K562 (cell line): ENCODE measurements around the gene HNRNPF. TPM values are rescaled to one million over a fixed set of nuclear protein-coding genes. Genes with fewer than 3 reads are reported as not detected.
"Not testable (repeated sequence)": the region's sequence is repeated elsewhere in the genome, so short reads cannot be mapped to it uniquely, and the experiment has no call there.

Experiments
- ATAC-seq: fragments of 200-7000 bp; cut with Tn5 transposase; 3 replicates; pipeline ENCODE4 v1.9.1; 2020; ENCODE audit warnings: moderate library complexity
- BruUV-seq: library from RNA; stranded (reverse); fragments of 400-500 nt; replicated peaks from 2 replicates; lab custom pipeline; 2021; lab: Mats Ljungman, UMichigan
- CTCF ChIA-PET: fragments of 300-600 bp; formaldehyde crosslinking; extraction: SDS; loops from one replicate; lab custom pipeline; 2021; ENCODE audit warnings: low intra/inter-chr PET ratio; lab: Yijun Ruan, JAX
- POLR2A ChIA-PET: fragments of 300-600, 350-650 bp; sonication (Branson Sonifier 250); formaldehyde crosslinking; extraction: SDS; loops from one replicate; lab custom pipeline; 2021; ENCODE audit warnings: antibody characterized with exemption, inconsistent platforms; lab: Yijun Ruan, JAX
- DNase-seq, 4 experiments: peaks; one replicate each; pipeline versions ENCODE4 v3.0.0 to v3.0.0-alpha.2; 2011 to 2018; ENCODE audit warnings: low spot score in 3 of 4, mixed read lengths in 3 of 4; ENCODE audit errors: extremely low read depth in 1 of 4
- FAIRE-seq: peaks from 2 replicates; lab custom pipeline; 2011; peaks lifted over from hg19 to GRCh38; lab: Jason Lieb, UNC
- H2AFZ ChIP-seq: 2 replicates; pipeline ENCODE4 v1.6.0; 2011; ENCODE audit warnings: low read depth, low read length, control low read depth, inconsistent platforms
- H3K27ac ChIP-seq: fragments of 200-600 bp; 3 replicates; pipeline ENCODE4 v1.8.0; 2011; ENCODE audit warnings: low read depth, mild to moderate bottlenecking, control low read depth, inconsistent platforms, low read length, moderate library complexity, mixed read lengths; ENCODE audit errors: extremely low read depth
- H3K27me3 ChIP-seq, 2 experiments: fragments of 300-600 bp in 1 of 2; 2 replicates in 1 of 2; 3 replicates in 1 of 2; pipeline versions ENCODE4 v1.6.0 to v1.8.0; 2011; ENCODE audit warnings: inconsistent platforms in 2 of 2, low read length in 2 of 2, mild to moderate bottlenecking in 1 of 2, mixed read lengths in 1 of 2, moderate library complexity in 1 of 2; ENCODE audit not compliant: control insufficient read depth in 2 of 2, insufficient read depth in 2 of 2
- H3K36me3 ChIP-seq: fragments of 300-600 bp; 3 replicates; pipeline ENCODE4 v1.8.0; 2011; ENCODE audit warnings: mild to moderate bottlenecking, low read length, inconsistent platforms; ENCODE audit not compliant: control insufficient read depth, insufficient read depth
- H3K4me1 ChIP-seq, 2 experiments: fragments of 200-600 bp in 1 of 2; replicated peaks in 1 of 2; 2 replicates in 1 of 2; 3 replicates in 1 of 2; pipeline versions ENCODE4 v1.5.1 to v1.8.0; 2011; ENCODE audit warnings: inconsistent platforms in 2 of 2, low read length in 2 of 2, mild to moderate bottlenecking in 1 of 2, mixed read lengths in 1 of 2, moderate library complexity in 1 of 2; ENCODE audit not compliant: control insufficient read depth in 2 of 2, insufficient read depth in 2 of 2
- H3K4me2 ChIP-seq: 2 replicates; pipeline ENCODE4 v1.6.1; 2011; ENCODE audit warnings: low read length, control low read depth, inconsistent platforms, mixed read lengths; ENCODE audit not compliant: insufficient read depth
- H3K4me3 ChIP-seq: fragments of 200-600 bp; sonication (generic), shearing (Covaris generic); 2 replicates; pipeline ENCODE4 v1.5.1; 2016; ENCODE audit warnings: control low read depth, inconsistent platforms
- H3K79me2 ChIP-seq: fragments of 200-600 bp; 3 replicates; pipeline ENCODE4 v1.8.0; 2011; ENCODE audit warnings: low read length, inconsistent platforms; ENCODE audit not compliant: control insufficient read depth, insufficient read depth
- H3K9ac ChIP-seq, 2 experiments: 2 replicates each; pipeline versions ENCODE4 v1.6.0 to v1.6.1; 2011; ENCODE audit warnings: low read depth in 2 of 2, low read length in 2 of 2, control low read depth in 1 of 2, inconsistent platforms in 1 of 2, mild to moderate bottlenecking in 1 of 2, mixed read lengths in 1 of 2; ENCODE audit not compliant: insufficient read depth in 1 of 2
- H3K9me1 ChIP-seq: one replicate; pipeline ENCODE4 v1.6.0; 2011; ENCODE audit warnings: inconsistent platforms, mild to moderate bottlenecking, low read length, moderate library complexity; ENCODE audit not compliant: control insufficient read depth, insufficient read depth
- H3K9me3 ChIP-seq: replicated peaks from 2 replicates; pipeline ENCODE4 v1.5.1; 2011; ENCODE audit warnings: low read depth, low read length, inconsistent platforms; ENCODE audit not compliant: control insufficient read depth, insufficient read depth
- H4K20me1 ChIP-seq: replicated peaks from 2 replicates; pipeline ENCODE4 v1.6.1; 2011; ENCODE audit warnings: low read length, inconsistent platforms, mixed read lengths; ENCODE audit not compliant: control insufficient read depth, insufficient read depth
- MEIS2 ChIP-seq: fragments of 450-650 bp; IDR thresholded peaks from 2 replicates; pipeline ENCODE4 v1.6.1; 2014; ENCODE audit warnings: mild to moderate bottlenecking; ENCODE audit not compliant: partially characterized antibody
- PML ChIP-seq: IDR thresholded peaks from 2 replicates; pipeline ENCODE4 v1.6.1; 2012; ENCODE audit warnings: low read length, inconsistent platforms
- POLR3G ChIP-seq: IDR thresholded peaks from 2 replicates; pipeline ENCODE4 v1.6.1; 2011; ENCODE audit not compliant: insufficient read length, insufficient replicate concordance; ENCODE audit errors: extremely low read depth
- PTRF ChIP-seq: fragments of 450-650 bp; IDR thresholded peaks from 2 replicates; pipeline ENCODE4 v1.6.1; 2016; ENCODE audit warnings: mild to moderate bottlenecking, missing genetic modification characterization, missing compliant biosample characterization
- TBL1XR1 ChIP-seq, 2 experiments: IDR thresholded peaks; 2 replicates each; pipeline ENCODE4 v1.6.1; 2012; ENCODE audit warnings: improper control_type of control experiment in 2 of 2, low read length in 2 of 2, mild to moderate bottlenecking in 1 of 2
- TCF7L2 ChIP-seq: fragments of 150-350 bp; IDR thresholded peaks from 2 replicates; pipeline ENCODE4 v1.6.1; 2016; ENCODE audit warnings: low read depth, mild to moderate bottlenecking, low read length, moderate library complexity
- WHSC1 ChIP-seq: IDR thresholded peaks from one replicate; pipeline ENCODE4 v1.6.1; 2012; ENCODE audit warnings: low read length, control low read depth, inconsistent platforms
- ZC3H8 ChIP-seq: fragments of 450-650 bp; IDR thresholded peaks from 2 replicates; pipeline ENCODE4 v1.6.1; 2017
- ZNF785 ChIP-seq: fragments of 250-450 bp; sonication (Bioruptor Pico); IDR thresholded peaks from 2 replicates; pipeline ENCODE4 v1.4.0; 2020; ENCODE audit warnings: mild to moderate bottlenecking
- WGBS: fragments of 100-300 bp; shearing (Covaris generic); methylation state at CpG from one replicate; pipeline ENCODE4 v1.1.6; 2016; ENCODE audit warnings: low coverage, mixed read lengths; ENCODE audit not compliant: insufficient coverage; ENCODE audit errors: missing lambda C conversion rate; 5-methylcytosine and 5-hydroxymethylcytosine counted together
- in situ Hi-C: fragments of 300-500 bp; cut with MboI; formaldehyde crosslinking; loops from 4 replicates; pipeline ENCODE4 v1.15.0; 2018; ENCODE audit warnings: inconsistent platforms, mixed read lengths
- intact Hi-C: fragments of 100-400 bp; cut with micrococcal nuclease; formaldehyde crosslinking; loops from 2 replicates; pipeline ENCODE4 v1.14.2; 2022
- polyA plus RNA-seq, 8 experiments: library from polyadenylated mRNA; depleted of rRNA in 4 of 8; stranded (reverse) in 5 of 8; unstranded in 3 of 8; fragments of >200 nt; fragmentation: Nextera tagmentation in 2 of 8; fragmentation: Illumina TruSeq in 1 of 8; extraction: Ambion mirVana in 2 of 8; extraction: Trizol in 1 of 8; gene quantifications; 2 replicates each; pipeline versions ENCODE4 v1.2.1 to v1.2.3, GENCODE V29; 2011 to 2014; ENCODE audit warnings: inconsistent platforms in 1 of 8, missing spikeins in 1 of 8
- total RNA-seq, 7 experiments: library from RNA; depleted of rRNA in 6 of 7; stranded (reverse); fragments of >200 nt in 6 of 7; fragmentation: Illumina TruSeq in 2 of 7; extraction: Trizol in 2 of 7; gene quantifications; 2 replicates each; pipeline versions ENCODE4 v1.2.1 to v1.2.3, GENCODE V29; 2011 to 2021; ENCODE audit warnings: low replicate concordance in 1 of 7
- TF ChIP-seq, protein P1 (sequence below): IDR thresholded peaks from 2 replicates; pipeline ENCODE4 v1.6.1; 2016; ENCODE audit warnings: missing genetic modification characterization, missing compliant biosample characterization

Gene HNRNPF
- total and polyA plus RNA-seq, 9 of the 15 experiments (the other 6 are each of a cell fraction or from before 2014, with no cell fraction given) = 192 to 489 (median 416) TPM

- peaks cover 54 to 80% of the 10 kb centered on the region in 2 experiments for H3K27me3 ChIP-seq
- CTCF ChIA-PET = no interaction called here
- TF ChIP-seq PML = no peak
- TF ChIP-seq ZNF785 (CRISPR knock-in tag) = no peak
- no peak for TF ChIP-seq WHSC1
- TF ChIP-seq MEIS2 = no peak
- TF ChIP-seq, protein P1, sequence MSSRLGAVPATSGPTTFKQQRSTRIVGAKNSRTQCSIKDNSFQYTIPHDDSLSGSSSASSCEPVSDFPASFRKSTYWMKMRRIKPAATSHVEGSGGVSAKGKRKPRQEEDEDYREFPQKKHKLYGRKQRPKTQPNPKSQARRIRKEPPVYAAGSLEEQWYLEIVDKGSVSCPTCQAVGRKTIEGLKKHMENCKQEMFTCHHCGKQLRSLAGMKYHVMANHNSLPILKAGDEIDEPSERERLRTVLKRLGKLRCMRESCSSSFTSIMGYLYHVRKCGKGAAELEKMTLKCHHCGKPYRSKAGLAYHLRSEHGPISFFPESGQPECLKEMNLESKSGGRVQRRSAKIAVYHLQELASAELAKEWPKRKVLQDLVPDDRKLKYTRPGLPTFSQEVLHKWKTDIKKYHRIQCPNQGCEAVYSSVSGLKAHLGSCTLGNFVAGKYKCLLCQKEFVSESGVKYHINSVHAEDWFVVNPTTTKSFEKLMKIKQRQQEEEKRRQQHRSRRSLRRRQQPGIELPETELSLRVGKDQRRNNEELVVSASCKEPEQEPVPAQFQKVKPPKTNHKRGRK (tag) = no peak
- no peak for TF ChIP-seq ZC3H8
- no peak for TF ChIP-seq POLR3G
- TF ChIP-seq TCF7L2 = no peak
- TF ChIP-seq TBL1XR1 (IDR thresholded peaks at IDR 0.05; ENCODE audit: low read length in 2 of 2) = no peak
- no peak for TF ChIP-seq PTRF (tag)
- TF ChIP-seq, all 486 proteins: peak for 0
- H3K4me3 ChIP-seq = no peak overlapping the region
- POLR2A ChIA-PET = interaction anchor here (1.0 kb wide), 1 partner anchor 24 kb away, joined by 3 read pairs; no protein-coding TSS in a partner anchor
- WGBS = 8% methylated on average over 12 of the region's 12 CpGs
- no peak for FAIRE-seq
- H3K4me1 ChIP-seq = peaks cover 5 to 16% of the 10 kb centered on the region in 2 experiments; a peak in 2 of 5 replicates
- H3K79me2 ChIP-seq = no peaks in the 10 kb centered on the region
- no peak overlapping the region for H2AFZ ChIP-seq
- H3K4me2 ChIP-seq = no peak overlapping the region
- H4K20me1 ChIP-seq = no peaks in the 10 kb centered on the region
- H3K9me3 ChIP-seq = no peaks in the 10 kb centered on the region
- H3K9ac ChIP-seq = no peak overlapping the region; a peak in 1 of 4 replicates
- intact Hi-C loops = no loop called here
- DNase-seq = no peak
- H3K9me1 ChIP-seq = no peaks in the 10 kb centered on the region
- H3K36me3 ChIP-seq = no peaks in the 10 kb centered on the region
- in situ Hi-C loops = no loop called here
- no peak overlapping the region for H3K27ac ChIP-seq
- no peak for ATAC-seq
- no TSS peak for BruUV-seq
These were observed 70.9 kb downstream of the HNRNPF start for GRCh38 chr10:43338117-43338516.

DNA sequence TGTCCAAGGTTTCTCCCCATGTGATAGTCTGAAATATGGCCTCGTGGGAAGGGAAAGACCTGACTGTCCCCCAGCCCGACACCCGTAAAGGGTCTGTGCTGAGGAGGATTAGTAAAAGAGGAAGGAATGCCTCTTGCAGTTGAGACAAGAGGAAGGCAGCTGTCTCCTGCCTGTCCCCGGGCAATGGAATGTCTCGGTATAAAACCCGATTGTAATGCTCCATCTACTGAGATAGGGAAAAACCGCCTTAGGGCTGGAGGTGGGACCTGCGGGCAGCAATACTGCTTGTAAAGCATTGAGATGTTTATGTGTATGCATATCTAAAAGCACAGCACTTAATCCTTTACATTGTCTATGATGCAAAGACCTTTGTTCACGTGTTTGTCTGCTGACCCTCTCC is 71.5 kb downstream of the HNRNPF start:
- not testable (repeated sequence) for FAIRE-seq

More for the DNA sequence above, 71.5 kb downstream of the HNRNPF start:
- in situ Hi-C loops, H3K9me3 ChIP-seq, BruUV-seq, ATAC-seq, H3K9ac ChIP-seq, H3K4me2 ChIP-seq, intact Hi-C loops, H3K36me3 ChIP-seq, H3K9me1 ChIP-seq, H3K27ac ChIP-seq, DNase-seq, H3K4me3 ChIP-seq, H4K20me1 ChIP-seq, H3K79me2 ChIP-seq, H2AFZ ChIP-seq, CTCF ChIA-PET: not testable (repeated sequence)
- POLR2A ChIA-PET = interaction anchor here (1.0 kb wide), 1 partner anchor 23 kb away, joined by 3 read pairs; no protein-coding TSS in a partner anchor
- Histone ChIP-seq H3K4me1 (peaks cover 5 to 11% of the 10 kb centered on the region in 2 experiments; a peak in 3 of 5 replicates), H3K27me3 (peaks cover 59 to 78% of the 10 kb centered on the region in 2 experiments)
- under 1% methylated on average over 5 of the region's 9 CpGs for WGBS
